Stimulated activated CD4-positive, alpha-beta T cell treated with anti-CD3 and anti-CD28 coated beads, Interleukin-1b, Interleukin-23, amount 100 ng/mL, for 24 hours (primary cell): Measurements from ENCODE around the gene SP4.

Experiments
- DNase-seq, 4 experiments: peaks; one replicate each; pipeline ENCODE4 v3.0.0-alpha.2; 2020; ENCODE audit warnings: low read depth in 4 of 4, low spot score in 1 of 4

Gene SP4

GRCh38 chr7:21443149-21443841, 15.4 kb downstream of the SP4 start:
- no peak for DNase-seq

- no peak for DNase-seq
Observed at GRCh38 chr7:21448974-21449373, 21.1 kb downstream of the SP4 start.

GRCh38 chr7:21450076-21450475, 22.2 kb downstream of the SP4 start:
- no peak for DNase-seq

GRCh38 chr7:21450941-21451340, 23.1 kb downstream of the SP4 start:
- DNase-seq = no peak

- DNase-seq = no peak
Observed at GRCh38 chr7:21454182-21454581, 26.3 kb downstream of the SP4 start.

GRCh38 chr7:21454906-21455305, 27.0 kb downstream of the SP4 start:
- DNase-seq = no peak

- DNase-seq = no peak
Observed at GRCh38 chr7:21461282-21461681, 33.4 kb downstream of the SP4 start.

- DNase-seq = no peak
Observed at GRCh38 chr7:21462081-21462480, 34.2 kb downstream of the SP4 start.

- DNase-seq = no peak
Observed at GRCh38 chr7:21463524-21463923, 35.6 kb downstream of the SP4 start.

- DNase-seq = no peak
Observed at GRCh38 chr7:21468969-21469368, 41.1 kb downstream of the SP4 start.

- no peak for DNase-seq
Observed at GRCh38 chr7:21469894-21470293, 42.0 kb downstream of the SP4 start.

- no peak for DNase-seq
Observed at GRCh38 chr7:21472029-21472428, 44.1 kb downstream of the SP4 start.

- no peak for DNase-seq
Observed at GRCh38 chr7:21476429-21476828, 48.5 kb downstream of the SP4 start.

GRCh38 chr7:21480693-21481403, 53.0 kb downstream of the SP4 start:
- no peak for DNase-seq

GRCh38 chr7:21486511-21486910, 58.6 kb downstream of the SP4 start:
- no peak for DNase-seq

- no peak for DNase-seq
Observed at GRCh38 chr7:21495731-21496130, 67.8 kb downstream of the SP4 start.

- DNase-seq = no peak
Observed at GRCh38 chr7:21497072-21497471, 69.2 kb downstream of the SP4 start.

- no peak for DNase-seq
Observed at GRCh38 chr7:21500117-21500832, 72.4 kb downstream of the SP4 start.

- DNase-seq = no peak
Observed at GRCh38 chr7:21504021-21504420, 76.1 kb downstream of the SP4 start.

- DNase-seq = peak in 2 of 4 experiments; percentile 2 to 6
Observed at GRCh38 chr7:21507627-21508343, 79.9 kb downstream of the SP4 start.

GRCh38 chr7:21508538-21508937, 80.7 kb downstream of the SP4 start:
- DNase-seq = no peak

- no peak for DNase-seq
Observed at GRCh38 chr7:21514062-21514461, 86.2 kb downstream of the SP4 start.
